GM12875 (cell line): Measurements from ENCODE around the gene SNAI1.

ENCODE experiments used
- H3K4me3 ChIP-seq: one replicate; pipeline ENCODE4 v1.5.1; 2011; ENCODE audit warnings: low read depth, low read length, control low read depth
- TF ChIP-seq, protein P1 (sequence below): IDR thresholded peaks from 2 replicates; pipeline ENCODE4 v1.5.1; 2011; ENCODE audit warnings: low read depth, mild to moderate bottlenecking, control low read depth, inconsistent platforms, low read length, moderate library complexity, borderline replicate concordance; ENCODE audit not compliant: insufficient read depth

SNAI1 gene

DNA sequence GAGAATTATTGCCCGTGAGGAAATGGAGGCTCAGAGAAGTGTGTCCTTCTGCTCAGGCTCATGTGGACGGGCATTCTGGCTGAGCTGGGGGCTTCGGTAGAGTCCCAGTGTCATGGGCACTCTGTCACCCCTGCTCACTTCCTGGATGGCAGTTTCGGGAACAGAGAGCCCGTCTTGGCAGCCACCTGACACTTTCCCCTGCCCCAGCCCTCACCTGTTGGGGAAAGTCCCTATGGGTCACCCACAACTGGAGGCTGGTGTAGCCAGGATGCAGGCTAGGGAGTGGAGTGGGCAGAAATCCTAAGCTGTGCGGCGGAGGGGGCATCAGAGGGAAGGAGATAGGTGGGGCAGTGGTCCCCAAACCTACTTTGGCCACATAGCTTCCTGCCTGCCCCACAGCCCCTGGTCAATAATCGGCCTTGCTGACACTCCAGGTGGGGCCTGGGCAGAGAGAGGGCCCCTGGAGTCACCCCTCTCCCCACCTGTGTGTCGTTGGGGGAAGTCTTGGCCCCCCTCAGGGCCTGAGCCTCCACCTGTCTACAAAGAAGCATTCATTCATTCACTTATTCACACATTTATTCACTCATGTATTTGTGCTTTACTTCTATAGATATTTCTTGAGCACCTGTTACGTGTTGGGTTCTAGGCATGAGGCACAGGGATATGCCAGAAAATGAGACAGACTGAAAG lies 40.5 kb downstream of the SNAI1 start:
- TF ChIP-seq, protein P1, sequence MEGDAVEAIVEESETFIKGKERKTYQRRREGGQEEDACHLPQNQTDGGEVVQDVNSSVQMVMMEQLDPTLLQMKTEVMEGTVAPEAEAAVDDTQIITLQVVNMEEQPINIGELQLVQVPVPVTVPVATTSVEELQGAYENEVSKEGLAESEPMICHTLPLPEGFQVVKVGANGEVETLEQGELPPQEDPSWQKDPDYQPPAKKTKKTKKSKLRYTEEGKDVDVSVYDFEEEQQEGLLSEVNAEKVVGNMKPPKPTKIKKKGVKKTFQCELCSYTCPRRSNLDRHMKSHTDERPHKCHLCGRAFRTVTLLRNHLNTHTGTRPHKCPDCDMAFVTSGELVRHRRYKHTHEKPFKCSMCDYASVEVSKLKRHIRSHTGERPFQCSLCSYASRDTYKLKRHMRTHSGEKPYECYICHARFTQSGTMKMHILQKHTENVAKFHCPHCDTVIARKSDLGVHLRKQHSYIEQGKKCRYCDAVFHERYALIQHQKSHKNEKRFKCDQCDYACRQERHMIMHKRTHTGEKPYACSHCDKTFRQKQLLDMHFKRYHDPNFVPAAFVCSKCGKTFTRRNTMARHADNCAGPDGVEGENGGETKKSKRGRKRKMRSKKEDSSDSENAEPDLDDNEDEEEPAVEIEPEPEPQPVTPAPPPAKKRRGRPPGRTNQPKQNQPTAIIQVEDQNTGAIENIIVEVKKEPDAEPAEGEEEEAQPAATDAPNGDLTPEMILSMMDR = no peak
- no peak overlapping the region for H3K4me3 ChIP-seq

GRCh38 chr20:50026746-50027575 lies 44.2 kb downstream of the SNAI1 start:
- no peak overlapping the region for H3K4me3 ChIP-seq
- TF ChIP-seq, protein P1 = no peak

DNA sequence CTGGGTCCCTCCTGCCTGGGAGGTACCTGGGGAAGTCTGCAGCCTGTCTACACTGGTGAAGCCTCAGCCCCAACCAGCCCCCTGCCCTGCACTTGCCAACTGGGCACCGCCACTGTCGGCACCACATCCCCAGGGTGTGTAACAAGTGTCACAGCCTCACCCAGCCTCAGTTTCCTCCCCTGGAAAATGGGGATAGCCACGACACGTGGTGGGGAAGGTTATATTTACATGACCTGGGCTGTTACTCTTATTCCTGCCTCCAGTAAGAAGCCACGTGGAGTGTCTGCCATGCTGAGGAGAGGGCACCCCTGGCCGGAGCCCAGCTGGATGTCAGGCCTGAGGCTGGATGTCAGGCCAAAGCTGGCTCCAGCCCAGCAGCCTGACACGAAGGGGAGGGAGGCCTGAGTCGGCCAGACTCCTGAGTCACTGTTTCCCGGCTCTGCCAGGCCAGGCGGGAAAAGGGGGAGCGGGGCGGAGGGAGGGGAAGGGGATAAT lies 44.9 kb downstream of the SNAI1 start:
- H3K4me3 ChIP-seq = no peak overlapping the region
- TF ChIP-seq, protein P1 = no peak

DNA sequence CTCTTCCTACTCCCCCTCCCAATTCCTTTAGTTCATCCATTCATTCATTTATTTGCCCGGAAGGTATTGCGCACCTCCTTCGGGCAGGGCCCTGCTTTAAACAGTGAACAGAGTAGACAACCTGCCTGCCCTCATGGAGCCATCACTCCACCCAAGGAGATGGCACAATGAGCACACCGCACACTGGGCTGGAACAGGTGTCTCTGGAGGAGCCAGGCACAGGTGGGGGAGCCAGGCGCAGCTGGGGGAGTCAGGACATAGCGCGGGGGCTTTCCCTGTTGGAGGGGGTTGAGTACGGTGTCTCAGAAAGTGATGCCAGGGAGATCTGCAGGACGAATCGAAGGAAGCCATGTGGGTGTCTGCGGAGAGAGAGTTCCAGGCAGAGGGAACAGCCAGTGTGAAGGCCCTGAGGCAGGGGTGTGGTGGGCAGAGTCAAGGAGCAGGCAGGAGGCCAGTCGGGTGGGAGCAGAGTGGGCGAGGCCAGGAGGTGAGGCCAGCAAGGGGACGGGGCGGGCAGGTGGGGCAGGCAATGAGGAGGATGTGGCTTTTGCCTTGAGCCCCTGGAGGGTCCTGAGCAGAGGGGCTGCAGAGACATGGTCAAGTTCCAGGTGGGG lies 46.4 kb downstream of the SNAI1 start:
- TF ChIP-seq, protein P1 = no peak
- no peak overlapping the region for H3K4me3 ChIP-seq

DNA sequence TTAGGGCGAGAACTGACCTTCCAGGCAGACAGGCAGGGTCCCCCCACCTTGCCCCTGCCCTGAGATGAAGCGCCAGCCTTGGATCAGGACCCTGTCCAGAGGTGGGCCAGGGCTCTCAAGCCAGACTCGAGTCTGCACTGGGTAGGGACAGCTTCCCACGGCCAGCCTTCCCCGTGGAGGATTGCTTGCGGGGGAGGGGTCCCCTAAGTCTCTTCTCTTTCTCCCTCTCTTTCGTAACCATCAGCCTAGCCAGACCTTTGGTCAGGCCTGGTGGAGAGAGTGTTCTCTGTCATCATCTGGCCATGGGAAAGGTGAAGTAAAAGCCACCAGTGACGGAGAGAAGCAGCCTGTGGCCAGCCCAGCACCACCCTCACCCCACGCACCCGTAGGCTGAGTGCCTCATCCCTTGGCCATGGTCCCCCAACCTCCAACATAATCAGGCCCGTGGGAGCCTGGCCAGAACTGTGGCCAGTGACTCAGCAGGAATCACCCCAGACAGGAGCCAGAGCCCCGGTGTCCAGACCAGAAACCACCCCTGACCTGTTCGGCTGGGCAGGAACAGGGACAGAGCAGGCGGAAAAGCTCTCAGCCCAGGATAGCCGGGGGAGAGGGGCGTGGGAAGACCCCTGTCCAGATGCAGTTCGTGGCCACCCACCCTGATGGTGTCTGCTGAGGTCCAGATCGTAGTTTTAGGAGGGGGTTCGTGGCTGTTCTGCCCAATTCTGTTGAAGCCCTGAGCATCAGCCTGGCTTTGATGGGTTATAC lies 47.1 kb downstream of the SNAI1 start:
- H3K4me3 ChIP-seq = no peak overlapping the region
- TF ChIP-seq, protein P1 = no peak

DNA sequence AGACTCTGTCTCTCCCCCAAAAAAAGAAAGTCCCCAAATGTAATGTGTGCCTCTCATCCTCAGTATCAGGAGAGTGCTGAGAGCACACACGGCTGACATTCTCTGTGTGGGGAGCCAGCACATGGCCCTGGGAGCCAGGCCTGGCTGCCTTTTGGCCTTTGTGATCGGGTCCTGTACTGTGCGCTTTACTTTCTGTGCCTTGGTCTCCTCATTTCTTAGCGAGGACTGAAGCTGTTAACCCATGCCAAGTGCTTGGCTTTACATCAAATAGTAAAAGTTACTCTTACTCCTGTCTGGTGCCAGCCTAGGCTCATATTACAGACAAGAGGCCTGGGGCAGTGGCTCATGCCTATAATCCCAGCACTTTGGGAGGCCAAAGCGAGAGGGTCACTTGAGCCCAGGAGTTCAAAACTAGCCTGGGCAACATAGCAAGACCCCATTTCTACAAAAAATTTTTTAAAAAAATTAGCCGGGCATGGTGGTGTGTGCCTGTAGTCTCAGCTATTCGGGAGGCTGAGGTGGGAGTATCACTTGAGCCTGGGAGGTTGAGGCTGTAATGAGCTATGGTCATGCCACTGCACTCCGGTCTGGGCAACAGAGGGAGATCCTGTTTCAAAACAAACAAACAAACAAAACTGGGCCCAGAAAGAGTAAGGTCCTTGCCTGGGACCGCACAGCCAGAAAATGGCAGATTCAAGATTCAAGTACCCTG lies 50.3 kb downstream of the SNAI1 start:
- TF ChIP-seq, protein P1 = no peak
- no peak overlapping the region for H3K4me3 ChIP-seq
